Naive thymus-derived CD8-positive, alpha-beta T cell (primary cell): ENCODE data around the gene RTN4RL2. TPM values are rescaled to one million over a fixed set of nuclear protein-coding genes. Genes with fewer than 3 reads are reported as not detected.

Source experiments
- polyA plus RNA-seq, 3 donors: library from polyadenylated mRNA; unstranded; fragments of 300-500 nt; fragmentation: Illumina TruSeq; gene quantifications; one replicate each; pipeline ENCODE4 v1.2.3, GENCODE V29; 2021
- total RNA-seq, 8 experiments: library from RNA in 2 of 8; stranded (reverse) in 2 of 8; gene quantifications; one replicate each; pipeline ENCODE4 v1.2.3 and lab custom pipeline; 2021 to 2026

Gene RTN4RL2
- total and polyA plus RNA-seq, 5 experiments from 2014 or later, result 0.09 to 0.21 TPM; not detected in 3

Other genes starting within 250 kb of the RTN4RL2 start
- not detected for gene APLNR, start 223.3 kb upstream of the RTN4RL2 start, total RNA-seq
- gene APLNR, start 223.3 kb upstream of the RTN4RL2 start, polyA plus RNA-seq, result not detected
- gene TNKS1BP1, start 135.6 kb upstream of the RTN4RL2 start, total RNA-seq, result 10 to 100 TPM; 18.8 to 20.9 TPM
- gene TNKS1BP1, start 135.6 kb upstream of the RTN4RL2 start, polyA plus RNA-seq, result 1 to 10 TPM in 2 of 3 donors, under 1 TPM in 1; 0.97 to 6.7 (median 2.5) TPM
- 10 to 100 TPM; 72.7 to 74.5 TPM for gene SSRP1, start 124.6 kb upstream of the RTN4RL2 start, total RNA-seq
- 10 to 100 TPM; 35.9 to 41.0 (median 38.0) TPM for gene SSRP1, start 124.6 kb upstream of the RTN4RL2 start, polyA plus RNA-seq
- not detected for gene P2RX3, start 122.2 kb upstream of the RTN4RL2 start, total RNA-seq
- not detected for gene P2RX3, start 122.2 kb upstream of the RTN4RL2 start, polyA plus RNA-seq
- not detected for gene PRG3, start 79.4 kb upstream of the RTN4RL2 start, total RNA-seq
- not detected for gene PRG3, start 79.4 kb upstream of the RTN4RL2 start, polyA plus RNA-seq
- not detected for gene PRG2, start 69.9 kb upstream of the RTN4RL2 start, total RNA-seq
- not detected for gene PRG2, start 69.9 kb upstream of the RTN4RL2 start, polyA plus RNA-seq
- gene SLC43A3, start 33.4 kb upstream of the RTN4RL2 start, total RNA-seq, result 10 to 100 TPM; 14.5 to 17.4 TPM
- 10 to 100 TPM; 11.4 to 13.7 (median 11.5) TPM for gene SLC43A3, start 33.4 kb upstream of the RTN4RL2 start, polyA plus RNA-seq
- 10 to 100 TPM; 27.2 to 27.8 TPM for gene SLC43A1, start 55.2 kb downstream of the RTN4RL2 start, total RNA-seq
- 10 to 100 TPM; 15.3 to 23.2 (median 21.4) TPM for gene SLC43A1, start 55.2 kb downstream of the RTN4RL2 start, polyA plus RNA-seq
- gene TIMM10, start 70.2 kb downstream of the RTN4RL2 start, total RNA-seq, result 10 to 100 TPM; 26.6 to 30.2 TPM
- gene TIMM10, start 70.2 kb downstream of the RTN4RL2 start, polyA plus RNA-seq, result 10 to 100 TPM; 66.1 to 86.5 (median 70.5) TPM
- not detected for gene SMTNL1, start 77.1 kb downstream of the RTN4RL2 start, total RNA-seq
- gene SMTNL1, start 77.1 kb downstream of the RTN4RL2 start, polyA plus RNA-seq, result under 1 TPM in 2 of 3 donors, not detected in 1; 0.12 to 0.37 TPM
- gene UBE2L6, start 107.1 kb downstream of the RTN4RL2 start, total RNA-seq, result 10 to 100 TPM; 61.8 to 66.5 TPM
- 100 to 1,000 TPM; 218 to 246 (median 239) TPM for gene UBE2L6, start 107.1 kb downstream of the RTN4RL2 start, polyA plus RNA-seq
- not detected for gene SERPING1, start 137.2 kb downstream of the RTN4RL2 start, total RNA-seq
- gene SERPING1, start 137.2 kb downstream of the RTN4RL2 start, polyA plus RNA-seq, result not detected
- gene YPEL4, start 189.4 kb downstream of the RTN4RL2 start, total RNA-seq, result 10 to 100 TPM; 12.9 to 14.6 TPM
- under 1 TPM in 1 of 3 donors, not detected in 2; 0.27 TPM for gene YPEL4, start 189.4 kb downstream of the RTN4RL2 start, polyA plus RNA-seq
- 10 to 100 TPM; 13.5 TPM for gene CLP1, start 197.2 kb downstream of the RTN4RL2 start, total RNA-seq
- 10 to 100 TPM in 1 of 3 donors, 1 to 10 TPM in 2; 7.9 to 13.4 (median 9.4) TPM for gene CLP1, start 197.2 kb downstream of the RTN4RL2 start, polyA plus RNA-seq
- 10 to 100 TPM; 75.2 to 78.8 TPM for gene ZDHHC5, start 207.6 kb downstream of the RTN4RL2 start, total RNA-seq
- 10 to 100 TPM; 25.0 to 43.4 (median 26.4) TPM for gene ZDHHC5, start 207.6 kb downstream of the RTN4RL2 start, polyA plus RNA-seq